RWPE2 (cell line): ENCODE results near the gene PPP1R1B.

ENCODE experiments used
- ATAC-seq: fragments of 200-7000 bp; cut with Tn5 transposase; 3 replicates; pipeline ENCODE4 v1.9.1; 2021; ENCODE audit warnings: low read depth
- DNase-seq: peaks from one replicate; pipeline ENCODE4 v3.0.0-alpha.2; 2020; ENCODE audit warnings: low spot score
- H3K27ac ChIP-seq: fragments of 450-650 bp; 2 replicates; pipeline ENCODE4 v1.5.1; 2017; ENCODE audit warnings: mild to moderate bottlenecking; ENCODE audit not compliant: poor library complexity, severe bottlenecking
- H3K27me3 ChIP-seq: fragments of 250-450 bp; sonication (Bioruptor Pico); 2 replicates; pipeline ENCODE4 v1.5.1; 2021; ENCODE audit warnings: mild to moderate bottlenecking, moderate library complexity; ENCODE audit not compliant: insufficient read depth, poor library complexity, severe bottlenecking
- H3K36me3 ChIP-seq: fragments of 250-450 bp; sonication (Bioruptor Pico); 2 replicates; pipeline ENCODE4 v1.5.1; 2020; ENCODE audit warnings: low read depth, mild to moderate bottlenecking, moderate library complexity
- H3K4me1 ChIP-seq: fragments of 250-450 bp; sonication (Bioruptor Pico); 2 replicates; pipeline ENCODE4 v1.5.1; 2021; ENCODE audit warnings: mild to moderate bottlenecking, moderate library complexity; ENCODE audit not compliant: insufficient read depth, poor library complexity, severe bottlenecking
- H3K4me3 ChIP-seq: fragments of 250-450 bp; sonication (Bioruptor Pico); 2 replicates; pipeline ENCODE4 v1.5.1; 2021; ENCODE audit warnings: mild to moderate bottlenecking, moderate library complexity; ENCODE audit not compliant: severe bottlenecking
- H3K9me3 ChIP-seq: fragments of 250-450 bp; sonication (Bioruptor Pico); 2 replicates; pipeline ENCODE4 v1.5.1; 2021; ENCODE audit warnings: mild to moderate bottlenecking, moderate library complexity; ENCODE audit not compliant: severe bottlenecking
- TF ChIP-seq, protein P1 (sequence below): fragments of 450-650 bp; IDR thresholded peaks from one replicate; pipeline ENCODE4 v1.5.1; 2017; ENCODE audit warnings: mild to moderate bottlenecking, moderate library complexity; ENCODE audit not compliant: poor library complexity, severe bottlenecking

Gene PPP1R1B

DNA sequence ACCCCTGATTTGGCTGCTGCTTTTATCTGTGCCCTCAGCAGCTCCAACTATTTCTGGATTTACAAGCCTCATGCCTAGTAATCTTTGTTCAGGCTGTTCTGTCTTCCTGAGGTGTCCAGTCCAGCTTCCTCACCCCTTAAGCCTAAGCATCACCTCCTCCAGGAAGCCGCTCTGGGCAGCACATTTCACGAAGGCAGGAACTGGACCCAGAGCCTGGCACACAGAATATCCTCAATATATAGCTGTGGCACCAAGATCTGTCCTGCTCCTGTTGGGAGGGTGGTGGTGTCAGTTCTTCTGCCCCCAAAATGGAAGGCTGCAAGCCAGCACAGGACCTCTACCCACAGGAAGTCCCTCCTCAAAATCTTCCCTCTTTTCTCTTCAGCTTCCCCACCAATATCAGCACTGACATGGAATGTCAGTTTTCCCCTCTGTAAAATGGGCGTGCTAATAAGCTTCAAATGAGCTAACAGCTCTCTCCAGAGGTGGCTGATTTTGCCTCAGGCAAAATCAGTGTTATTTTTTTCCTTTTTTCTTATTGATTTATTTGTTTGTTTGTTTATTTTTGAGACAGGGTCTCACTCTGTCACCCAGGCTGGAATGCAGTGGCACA is 12.1 kb upstream of the PPP1R1B start:
- no peak for DNase-seq
- Histone ChIP-seq H3K27ac (no peak overlapping the region), H3K27me3 (no peaks in the 10 kb centered on the region), H3K36me3 (no peaks in the 10 kb centered on the region), H3K4me1 (no peaks in the 10 kb centered on the region), H3K4me3 (no peak overlapping the region), H3K9me3 (no peaks in the 10 kb centered on the region)
- ATAC-seq, result no peak
- TF ChIP-seq, protein P1, sequence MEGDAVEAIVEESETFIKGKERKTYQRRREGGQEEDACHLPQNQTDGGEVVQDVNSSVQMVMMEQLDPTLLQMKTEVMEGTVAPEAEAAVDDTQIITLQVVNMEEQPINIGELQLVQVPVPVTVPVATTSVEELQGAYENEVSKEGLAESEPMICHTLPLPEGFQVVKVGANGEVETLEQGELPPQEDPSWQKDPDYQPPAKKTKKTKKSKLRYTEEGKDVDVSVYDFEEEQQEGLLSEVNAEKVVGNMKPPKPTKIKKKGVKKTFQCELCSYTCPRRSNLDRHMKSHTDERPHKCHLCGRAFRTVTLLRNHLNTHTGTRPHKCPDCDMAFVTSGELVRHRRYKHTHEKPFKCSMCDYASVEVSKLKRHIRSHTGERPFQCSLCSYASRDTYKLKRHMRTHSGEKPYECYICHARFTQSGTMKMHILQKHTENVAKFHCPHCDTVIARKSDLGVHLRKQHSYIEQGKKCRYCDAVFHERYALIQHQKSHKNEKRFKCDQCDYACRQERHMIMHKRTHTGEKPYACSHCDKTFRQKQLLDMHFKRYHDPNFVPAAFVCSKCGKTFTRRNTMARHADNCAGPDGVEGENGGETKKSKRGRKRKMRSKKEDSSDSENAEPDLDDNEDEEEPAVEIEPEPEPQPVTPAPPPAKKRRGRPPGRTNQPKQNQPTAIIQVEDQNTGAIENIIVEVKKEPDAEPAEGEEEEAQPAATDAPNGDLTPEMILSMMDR, result no peak

DNA sequence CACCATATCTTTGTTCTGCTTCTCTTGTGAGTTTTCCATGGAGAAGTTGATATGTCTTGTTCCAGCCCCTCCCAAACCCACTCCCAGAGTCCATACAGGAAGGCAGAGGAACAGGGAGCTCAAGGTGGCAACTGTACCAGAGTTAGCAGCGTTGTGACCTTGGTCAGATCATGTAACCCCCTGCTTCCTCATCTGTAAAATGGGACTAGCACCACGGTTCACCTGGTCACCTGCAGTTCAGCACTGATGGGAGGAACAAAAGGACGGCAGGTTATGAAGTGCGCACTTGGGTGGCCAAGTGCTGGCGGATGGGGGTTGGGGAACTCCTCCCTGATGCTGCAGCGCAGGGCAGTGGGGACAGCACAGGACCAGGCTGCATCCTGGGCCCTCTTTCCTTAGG is 11.3 kb upstream of the PPP1R1B start:
- DNase-seq, result no peak
- H3K9me3 ChIP-seq, result no peaks in the 10 kb centered on the region
- no peaks in the 10 kb centered on the region for H3K27me3 ChIP-seq
- H3K4me3 ChIP-seq, result no peak overlapping the region
- H3K27ac ChIP-seq, result no peak overlapping the region
- TF ChIP-seq, protein P1, result no peak
- H3K4me1 ChIP-seq, result no peaks in the 10 kb centered on the region
- no peak for ATAC-seq
- H3K36me3 ChIP-seq, result no peaks in the 10 kb centered on the region

DNA sequence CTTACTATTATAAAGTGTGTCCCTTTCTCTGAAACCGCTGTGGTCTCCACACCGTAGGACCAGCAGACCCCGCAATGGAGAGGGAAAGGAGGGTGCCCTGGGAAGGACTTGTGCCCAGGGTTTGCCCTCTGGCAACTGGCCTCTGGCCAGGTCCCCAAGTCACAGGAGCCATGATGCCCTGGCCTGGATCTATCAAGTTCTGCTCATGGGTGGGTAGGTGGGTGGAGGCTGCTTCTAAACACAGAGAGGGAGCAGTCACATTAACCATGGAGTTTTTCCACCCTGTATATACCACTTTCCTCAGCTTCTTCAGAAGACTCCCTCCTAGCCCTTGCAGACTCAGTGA is 9.7 kb upstream of the PPP1R1B start:
- Histone ChIP-seq H3K4me3 (no peak overlapping the region), H3K27ac (no peak overlapping the region), H3K9me3 (no peaks in the 10 kb centered on the region), H3K4me1 (no peaks in the 10 kb centered on the region), H3K36me3 (no peaks in the 10 kb centered on the region), H3K27me3 (no peaks in the 10 kb centered on the region)
- DNase-seq, result no peak
- TF ChIP-seq, protein P1, result no peak
- ATAC-seq, result no peak

DNA sequence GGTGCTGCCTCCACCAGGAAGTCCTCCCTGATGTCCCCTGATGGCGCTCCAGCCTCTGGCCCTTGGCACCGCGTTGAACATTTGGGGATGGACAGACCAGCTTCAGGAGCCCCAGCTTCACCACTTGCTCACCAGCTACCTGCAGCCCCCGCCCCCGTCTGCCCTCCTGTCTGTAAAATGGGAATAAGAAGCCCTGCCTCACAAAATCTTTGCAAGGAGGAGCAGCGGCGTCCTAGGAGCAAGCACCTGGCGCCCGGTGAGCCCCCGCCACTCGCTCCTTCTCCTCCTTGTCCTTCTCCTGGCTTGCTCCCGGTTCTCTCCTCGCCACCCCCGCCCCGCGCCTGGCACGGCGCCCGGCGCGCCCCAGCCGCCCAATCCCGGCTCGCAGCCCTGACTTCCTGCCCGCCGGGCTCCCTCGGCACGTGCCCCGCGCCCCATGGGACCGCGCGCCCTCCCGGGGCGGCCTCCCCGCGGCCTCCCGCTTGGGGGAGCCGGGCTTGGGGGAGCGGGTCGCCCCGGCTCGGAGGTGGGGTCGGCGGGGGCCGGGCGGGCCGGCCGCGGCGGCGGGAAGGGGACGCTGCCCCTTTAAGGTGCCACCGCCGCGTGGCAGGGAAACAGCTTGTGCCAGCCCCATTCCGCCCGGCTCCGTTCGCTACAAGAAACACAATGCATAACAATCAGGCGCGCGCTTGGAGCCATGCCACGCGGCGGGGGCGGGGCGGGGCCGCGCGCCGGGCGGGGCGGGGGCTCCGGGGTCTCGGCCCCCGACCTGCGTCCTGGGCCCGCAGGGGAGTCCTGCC is 9.1 kb upstream of the PPP1R1B start:
- DNase-seq (peak; percentile 82), ATAC-seq (peak; percentile 57)
- H3K36me3 ChIP-seq, result no peaks in the 10 kb centered on the region
- peak overlapping the region; percentile 42 for H3K27ac ChIP-seq
- no peaks in the 10 kb centered on the region for H3K27me3 ChIP-seq
- H3K9me3 ChIP-seq, result no peaks in the 10 kb centered on the region
- peak overlapping the region; percentile 53 for H3K4me3 ChIP-seq
- H3K4me1 ChIP-seq, result no peaks in the 10 kb centered on the region
- TF ChIP-seq, protein P1, result no peak
